Thyroid gland (tissue), 4 donors: ENCODE measurements around the gene NCAPH2. TPM values are rescaled to one million over a fixed set of nuclear protein-coding genes. Genes with fewer than 3 reads are reported as not detected.

Source experiments
- DNase-seq, 2 donors: peaks; one replicate each; pipeline ENCODE4 v3.0.0-alpha.2; 2019
- H3K27ac ChIP-seq, 3 donors: fragments of 200-600 bp; sonication (generic); 1 replicate in 2 of 3; 2 replicates in 1 of 3; pipeline ENCODE4 v1.5.1; 2016 to 2019; ENCODE audit warnings: mild to moderate bottlenecking in 1 of 3, moderate library complexity in 1 of 3
- H3K27me3 ChIP-seq: fragments of 200-600 bp; sonication (generic); one replicate; pipeline ENCODE4 v1.5.1; 2019
- H3K36me3 ChIP-seq, 2 donors: fragments of 200-600 bp; sonication (generic); one replicate each; pipeline ENCODE4 v1.5.1; 2016 to 2019
- H3K4me1 ChIP-seq, 2 donors: fragments of 200-600 bp; sonication (generic); one replicate each; pipeline ENCODE4 v1.5.1; 2017 to 2019
- H3K4me3 ChIP-seq, 3 donors: fragments of 200-600 bp; sonication (generic); replicated peaks in 1 of 3; 1 replicate in 2 of 3; 2 replicates in 1 of 3; pipeline ENCODE4 v1.5.1; 2016; ENCODE audit warnings: mild to moderate bottlenecking in 1 of 3
- H3K9me3 ChIP-seq: fragments of 200-600 bp; sonication (generic); one replicate; pipeline ENCODE4 v1.5.1; 2017
- POLR2A ChIP-seq, 2 donors: fragments of 450-650 bp; IDR thresholded peaks; one replicate each; pipeline ENCODE4 v1.6.1; 2017; ENCODE audit warnings: antibody characterized with exemption in 2 of 2, mild to moderate bottlenecking in 2 of 2, moderate library complexity in 1 of 2
- WGBS, 2 donors: methylation state at CpG; one replicate each; pipeline ENCODE4 v1.1.5; 2017; 5-methylcytosine and 5-hydroxymethylcytosine counted together
- intact Hi-C: fragments of 100-400 bp; cut with DNase I; formaldehyde crosslinking; loops from one replicate; pipeline ENCODE4 v1.15.1; 2023
- total RNA-seq, 4 donors: library from RNA; depleted of rRNA; stranded (reverse); fragments of >200 nt; gene quantifications; one replicate each; pipeline ENCODE4 v1.2.3, GENCODE V29; 2016
- TF ChIP-seq, protein P1 (sequence below), 6 experiments: fragments of 200-600 bp in 3 of 6; fragments of 450-650 bp in 3 of 6; sonication (generic) in 3 of 6; IDR thresholded peaks; one replicate each; pipeline ENCODE4 v1.5.1; 2016 to 2019; ENCODE audit warnings: antibody characterized with exemption in 6 of 6, mild to moderate bottlenecking in 2 of 6, inconsistent platforms in 1 of 6, moderate library complexity in 1 of 6

NCAPH2 gene
- total RNA-seq, 4 donors from 2014 or later, result 39.6 to 47.5 (median 43.1) TPM

DNA sequence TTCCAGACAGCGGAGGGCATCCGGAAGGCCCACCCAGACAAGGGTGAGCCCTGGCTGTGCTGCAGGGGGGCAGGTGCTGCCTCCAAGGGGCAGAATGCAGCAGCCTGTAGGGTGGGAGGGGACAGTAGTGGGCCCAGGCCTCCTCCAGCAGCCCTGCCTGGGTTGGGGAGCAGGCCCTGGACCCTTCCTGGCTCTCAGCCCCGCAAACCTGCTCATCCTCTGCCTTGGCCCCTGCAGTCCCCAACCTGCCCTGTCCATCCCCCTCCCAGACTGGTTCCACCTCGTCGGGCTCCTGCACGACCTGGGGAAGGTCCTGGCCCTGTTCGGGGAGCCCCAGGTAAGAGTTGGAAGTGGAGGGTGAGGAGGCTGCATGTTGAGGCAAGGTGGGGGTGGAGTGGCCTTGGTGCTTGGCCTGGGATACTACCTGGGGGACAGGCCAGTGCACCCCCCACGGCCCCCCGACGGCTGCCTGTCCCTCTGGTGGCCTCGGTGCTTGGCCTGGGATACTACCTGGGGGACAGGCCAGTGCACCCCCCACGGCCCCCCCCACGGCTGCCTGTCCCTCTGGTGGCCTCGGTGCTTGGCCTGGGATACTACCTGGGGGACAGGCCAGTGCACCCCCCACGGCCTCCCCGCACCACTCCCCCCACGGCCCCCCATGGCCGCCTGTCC is 19.9 kb upstream of the NCAPH2 start:
- Histone ChIP-seq H3K4me1 (peaks cover 37 to 57% of the 10 kb centered on the region in 2 donors), H3K9me3 (no peaks in the 10 kb centered on the region), H3K4me3 (no peak overlapping the region), H3K27ac (peak overlapping the region in 1 of 3 donors; percentile 92), H3K36me3 (no peaks in the 10 kb centered on the region), H3K27me3 (no peaks in the 10 kb centered on the region)
- no peak for TF ChIP-seq POLR2A (IDR thresholded peaks at IDR 0.05)
- no peak for DNase-seq
- intact Hi-C loops, result no loop called here
- WGBS, 2 donors, result 78 to 80% methylated on average over 7 to 9 of the region's 18 CpGs

DNA sequence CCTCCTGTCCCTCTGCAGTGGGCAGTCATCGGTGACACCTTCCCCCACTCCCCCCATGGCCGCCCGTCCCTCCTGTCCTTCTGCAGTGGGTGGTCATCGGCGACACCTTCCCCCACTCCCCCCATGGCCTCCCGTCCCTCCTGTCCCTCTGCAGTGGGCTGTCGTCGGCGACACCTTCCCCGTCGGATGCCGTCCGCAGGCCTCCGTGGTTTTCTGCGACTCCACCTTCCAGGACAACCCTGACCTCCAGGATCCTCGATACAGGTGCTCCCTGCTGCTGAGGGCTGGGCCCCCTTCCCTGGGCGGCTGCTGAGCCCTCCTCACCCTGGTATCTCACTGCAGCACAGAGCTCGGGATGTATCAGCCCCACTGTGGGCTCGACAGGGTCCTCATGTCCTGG is 19.1 kb upstream of the NCAPH2 start:
- no peaks in the 10 kb centered on the region for H3K9me3 ChIP-seq
- no peak for DNase-seq
- no peak overlapping the region for H3K4me3 ChIP-seq
- H3K27me3 ChIP-seq, result no peaks in the 10 kb centered on the region
- H3K4me1 ChIP-seq, result peaks cover 29 to 49% of the 10 kb centered on the region in 2 donors
- no peak overlapping the region for H3K27ac ChIP-seq
- 82 to 88% methylated on average over 17 to 19 of the region's 19 CpGs for WGBS, 2 donors
- no peaks in the 10 kb centered on the region for H3K36me3 ChIP-seq
- intact Hi-C loops, result no loop called here
- TF ChIP-seq, protein P1, sequence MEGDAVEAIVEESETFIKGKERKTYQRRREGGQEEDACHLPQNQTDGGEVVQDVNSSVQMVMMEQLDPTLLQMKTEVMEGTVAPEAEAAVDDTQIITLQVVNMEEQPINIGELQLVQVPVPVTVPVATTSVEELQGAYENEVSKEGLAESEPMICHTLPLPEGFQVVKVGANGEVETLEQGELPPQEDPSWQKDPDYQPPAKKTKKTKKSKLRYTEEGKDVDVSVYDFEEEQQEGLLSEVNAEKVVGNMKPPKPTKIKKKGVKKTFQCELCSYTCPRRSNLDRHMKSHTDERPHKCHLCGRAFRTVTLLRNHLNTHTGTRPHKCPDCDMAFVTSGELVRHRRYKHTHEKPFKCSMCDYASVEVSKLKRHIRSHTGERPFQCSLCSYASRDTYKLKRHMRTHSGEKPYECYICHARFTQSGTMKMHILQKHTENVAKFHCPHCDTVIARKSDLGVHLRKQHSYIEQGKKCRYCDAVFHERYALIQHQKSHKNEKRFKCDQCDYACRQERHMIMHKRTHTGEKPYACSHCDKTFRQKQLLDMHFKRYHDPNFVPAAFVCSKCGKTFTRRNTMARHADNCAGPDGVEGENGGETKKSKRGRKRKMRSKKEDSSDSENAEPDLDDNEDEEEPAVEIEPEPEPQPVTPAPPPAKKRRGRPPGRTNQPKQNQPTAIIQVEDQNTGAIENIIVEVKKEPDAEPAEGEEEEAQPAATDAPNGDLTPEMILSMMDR (IDR thresholded peaks at IDR 0.05), result no peak
- TF ChIP-seq POLR2A (IDR thresholded peaks at IDR 0.05), result no peak

DNA sequence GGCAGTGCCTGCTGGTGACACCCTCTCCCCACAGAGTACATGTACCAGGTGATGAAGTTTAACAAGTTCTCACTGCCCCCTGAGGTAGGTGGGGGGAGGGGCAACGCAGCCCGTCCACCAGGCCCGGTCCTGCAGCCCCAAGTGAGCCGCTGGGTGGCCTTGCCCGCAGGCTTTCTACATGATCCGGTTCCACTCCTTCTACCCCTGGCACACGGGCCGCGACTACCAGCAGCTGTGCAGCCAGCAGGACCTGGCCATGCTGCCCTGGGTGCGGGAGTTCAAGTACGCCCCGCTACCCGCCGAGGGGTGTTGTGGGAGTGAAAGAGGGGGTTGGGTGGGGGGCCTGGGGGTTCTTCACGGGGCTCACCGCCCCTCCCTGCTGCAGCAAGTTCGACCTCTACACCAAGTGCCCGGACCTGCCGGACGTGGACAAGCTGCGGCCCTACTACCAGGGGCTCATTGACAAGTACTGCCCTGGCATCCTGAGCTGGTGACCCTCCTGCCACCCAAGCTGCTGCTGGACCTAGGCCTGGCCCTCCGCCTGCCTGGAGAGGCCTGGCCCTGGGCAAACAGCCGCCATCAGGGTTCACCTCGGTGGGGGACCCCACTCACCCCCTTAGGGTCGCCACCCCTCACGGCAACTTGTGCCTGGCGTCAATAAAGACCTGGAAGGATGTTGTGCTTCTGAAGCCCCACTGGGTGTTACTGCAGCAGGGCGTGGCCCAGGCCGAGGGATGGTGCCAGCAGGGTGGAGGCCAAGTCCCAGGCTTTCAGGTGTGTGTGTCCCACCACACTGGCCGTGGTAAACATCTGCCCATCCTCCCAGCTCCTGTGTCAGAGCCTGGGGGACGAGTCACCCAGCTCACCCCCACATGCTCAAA is 18.4 kb upstream of the NCAPH2 start:
- Histone ChIP-seq H3K4me3 (no peak overlapping the region), H3K9me3 (no peaks in the 10 kb centered on the region), H3K27me3 (no peaks in the 10 kb centered on the region), H3K36me3 (no peaks in the 10 kb centered on the region), H3K27ac (no peak overlapping the region), H3K4me1 (peaks cover 25 to 42% of the 10 kb centered on the region in 2 donors)
- no peak for DNase-seq
- TF ChIP-seq, protein P1 (IDR thresholded peaks at IDR 0.05), result no peak
- no peak for TF ChIP-seq POLR2A (IDR thresholded peaks at IDR 0.05)
- 86 to 90% methylated on average over 7 to 23 of the region's 31 CpGs for WGBS, 2 donors
- intact Hi-C loops, result no loop called here

DNA sequence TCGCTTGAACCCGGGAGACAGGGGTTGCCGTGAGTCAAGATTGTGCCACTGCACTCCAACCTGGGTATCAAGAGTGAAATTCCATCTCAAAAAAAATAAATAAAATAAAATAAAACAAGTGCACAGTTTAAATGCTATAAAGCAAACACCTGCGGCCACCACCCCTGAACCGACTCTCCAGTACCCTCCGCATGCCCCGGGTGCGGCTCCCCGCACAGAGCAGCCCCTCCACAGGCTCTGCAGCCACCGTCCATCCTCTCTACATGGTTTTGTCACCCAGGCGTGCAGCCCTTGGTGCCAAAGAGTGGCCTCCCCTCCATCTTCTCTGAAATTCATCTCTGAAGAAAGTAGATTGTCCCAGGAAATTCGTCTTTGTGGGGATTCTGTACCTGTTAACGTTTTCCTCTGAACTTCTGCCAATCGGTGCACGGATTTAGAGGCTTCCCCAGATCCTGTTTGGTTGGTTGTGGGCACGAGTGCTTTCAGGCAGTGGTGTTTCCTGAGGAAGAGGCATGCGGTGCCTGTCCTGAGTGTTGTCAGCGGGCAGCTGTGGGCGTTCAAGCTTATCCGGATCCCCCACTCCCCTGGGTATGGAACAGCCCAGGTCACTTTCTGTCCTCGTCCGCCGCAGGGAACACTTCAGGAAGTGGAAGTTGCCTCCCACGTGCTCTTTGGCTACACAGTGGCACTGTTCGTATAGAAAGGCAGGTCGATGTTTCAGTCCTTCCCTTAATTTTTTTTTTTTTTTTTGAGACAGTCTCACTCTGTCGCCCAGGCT is 17.3 kb upstream of the NCAPH2 start:
- H3K27me3 ChIP-seq, result no peaks in the 10 kb centered on the region
- H3K9me3 ChIP-seq, result no peaks in the 10 kb centered on the region
- no peak overlapping the region for H3K4me3 ChIP-seq
- peak; percentile 76 to 78 for DNase-seq
- no peak overlapping the region for H3K27ac ChIP-seq
- H3K36me3 ChIP-seq, result no peaks in the 10 kb centered on the region
- WGBS, 2 donors, result 48 to 49% methylated on average over 26 to 27 of the region's 27 CpGs
- TF ChIP-seq POLR2A (IDR thresholded peaks at IDR 0.05), result no peak
- TF ChIP-seq, protein P1 (IDR thresholded peaks at IDR 0.05), result no peak
- H3K4me1 ChIP-seq, result peaks cover 15 to 31% of the 10 kb centered on the region in 2 donors
- intact Hi-C loops, result no loop called here

DNA sequence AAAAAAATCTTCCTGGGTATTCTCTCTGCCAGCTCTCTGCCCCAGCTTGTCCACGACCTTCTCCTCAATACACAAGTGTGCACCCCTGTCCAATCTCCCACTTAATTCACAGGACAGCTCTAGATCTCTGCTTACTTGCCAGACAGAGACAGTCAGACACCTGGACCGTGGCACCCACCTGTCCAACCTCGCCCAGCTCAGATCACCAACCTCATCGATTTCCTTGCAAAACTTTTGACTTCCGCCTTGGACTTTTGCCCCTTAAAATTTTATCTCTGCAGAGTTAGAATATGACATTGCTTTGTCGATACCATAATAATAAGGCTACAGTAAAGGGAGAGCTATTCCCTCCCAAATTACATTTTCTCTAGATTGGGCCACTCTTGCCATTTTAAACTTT is 10.9 kb upstream of the NCAPH2 start:
- intact Hi-C loops, result no loop called here
- peaks cover 4 to 10% of the 10 kb centered on the region in 2 donors for H3K4me1 ChIP-seq
- H3K27me3 ChIP-seq, result no peaks in the 10 kb centered on the region
- H3K4me3 ChIP-seq, result no peak overlapping the region
- no peak for DNase-seq
- WGBS, 2 donors, result 92 to 93% methylated on average over 6 of the region's 6 CpGs
- TF ChIP-seq POLR2A (IDR thresholded peaks at IDR 0.05), result no peak
- TF ChIP-seq, protein P1 (IDR thresholded peaks at IDR 0.05), result no peak
- H3K27ac ChIP-seq, result no peak overlapping the region
- H3K9me3 ChIP-seq, result no peaks in the 10 kb centered on the region
- H3K36me3 ChIP-seq, result no peaks in the 10 kb centered on the region
